Fibroblast of villous mesenchyme (primary cell): ENCODE measurements around the gene SIM1. TPM values are rescaled to one million over a fixed set of nuclear protein-coding genes. Genes with fewer than 3 reads are reported as not detected.

ENCODE experiments used
- DNase-seq: peaks from one replicate; pipeline ENCODE4 v3.0.0-alpha.2; 2010; ENCODE audit warnings: low read depth
- H3K4me3 ChIP-seq: 2 replicates; pipeline ENCODE4 v1.5.1; 2011; ENCODE audit warnings: low read depth, mild to moderate bottlenecking, low read length
- CTCF ChIP-seq: IDR thresholded peaks from 2 replicates; pipeline ENCODE4 v1.5.1; 2012; ENCODE audit warnings: low read depth, mild to moderate bottlenecking, low read length; ENCODE audit not compliant: insufficient read depth
- total RNA-seq: library from RNA; depleted of rRNA; stranded (reverse); fragments of >200 nt; gene quantifications from 2 replicates; pipeline ENCODE4 v1.2.3, GENCODE V29; 2012

The SIM1 gene
- total RNA-seq, 1 donor = not detected

- no peak overlapping the region for H3K4me3 ChIP-seq
- DNase-seq = no peak
- TF ChIP-seq CTCF = no peak
Measured at GRCh38 chr6:100455230-100456124, 9.2 kb downstream of the SIM1 start.

- no peak for TF ChIP-seq CTCF
- H3K4me3 ChIP-seq = no peak overlapping the region
- DNase-seq = no peak
Measured at GRCh38 chr6:100454551-100455229, 10.0 kb downstream of the SIM1 start.

- H3K4me3 ChIP-seq = no peak overlapping the region
Measured at GRCh38 chr6:100453701-100454521, 10.8 kb downstream of the SIM1 start.

GRCh38 chr6:100452998-100453397 lies 11.7 kb downstream of the SIM1 start:
- no peak overlapping the region for H3K4me3 ChIP-seq
- DNase-seq = no peak
- TF ChIP-seq CTCF = no peak

More at GRCh38 chr6:100453701-100454521, 10.8 kb downstream of the SIM1 start:
- DNase-seq = no peak
- no peak for TF ChIP-seq CTCF

- H3K4me3 ChIP-seq = no peak overlapping the region
- no peak for DNase-seq
- TF ChIP-seq CTCF = no peak
Measured at GRCh38 chr6:100451577-100451976, 13.1 kb downstream of the SIM1 start.

GRCh38 chr6:100449239-100449691 lies 15.5 kb downstream of the SIM1 start:
- no peak overlapping the region for H3K4me3 ChIP-seq
- TF ChIP-seq CTCF = no peak
- DNase-seq = no peak
